AG09319 (cell line): ENCODE results near the gene TEX29.

Source experiments
- DNase-seq: peaks from one replicate; pipeline ENCODE4 v3.0.0-alpha.2; 2010; ENCODE audit warnings: low read depth; ENCODE audit errors: extremely low read depth
- CTCF ChIP-seq: IDR thresholded peaks from 2 replicates; pipeline ENCODE4 v1.5.1; 2011; ENCODE audit warnings: low read depth, mild to moderate bottlenecking, inconsistent platforms, low read length, moderate library complexity

The TEX29 gene

GRCh38 chr13:111322916-111323331, 2.5 kb downstream of the TEX29 start:
- TF ChIP-seq CTCF: no peak
- no peak for DNase-seq

GRCh38 chr13:111323549-111323948, 3.1 kb downstream of the TEX29 start:
- no peak for TF ChIP-seq CTCF
- no peak for DNase-seq

GRCh38 chr13:111323950-111324651, 3.7 kb downstream of the TEX29 start:
- no peak for DNase-seq
- TF ChIP-seq CTCF: no peak

- TF ChIP-seq CTCF: no peak
- DNase-seq: no peak
These were observed 4.3 kb downstream of the TEX29 start for GRCh38 chr13:111324736-111325135.

- no peak for TF ChIP-seq CTCF
- DNase-seq: no peak
These were observed 4.9 kb downstream of the TEX29 start for GRCh38 chr13:111325146-111325890.

- TF ChIP-seq CTCF: no peak
- DNase-seq: no peak
These were observed 5.6 kb downstream of the TEX29 start for GRCh38 chr13:111325941-111326620.

- no peak for DNase-seq
- no peak for TF ChIP-seq CTCF
These were observed 6.2 kb downstream of the TEX29 start for GRCh38 chr13:111326621-111326965.
